Spleen (tissue), 7 donors: ENCODE data around the gene TENT5C.
A peak's percentile ranks its signal among the peaks of the same experiment; 100 is the strongest.

Experiments used
- CTCF ChIP-seq, 11 experiments: fragments of 200-600 bp in 7 of 11; fragments of 450-650 bp in 4 of 11; sonication (generic) in 4 of 11; IDR thresholded peaks in 8 of 11; conservative IDR thresholded peaks in 3 of 11; 1 replicate in 7 of 11; 2 replicates in 4 of 11; pipeline versions ENCODE4 v1.4.0 to v1.8.0; 2016 to 2021; ENCODE audit warnings: antibody characterized with exemption in 11 of 11, inconsistent platforms in 4 of 11, mild to moderate bottlenecking in 1 of 11
- POLR2A ChIP-seq, 3 donors: fragments of 450-650 bp; IDR thresholded peaks; one replicate each; pipeline ENCODE4 v1.5.1; 2017; ENCODE audit warnings: antibody characterized with exemption in 3 of 3, mild to moderate bottlenecking in 1 of 3
- POLR2AphosphoS5 ChIP-seq, 3 donors: sonication (generic); formaldehyde crosslinking; IDR thresholded peaks; one replicate each; pipeline ENCODE4 v1.5.1; 2017; ENCODE audit warnings: antibody characterized with exemption in 3 of 3
- donor health status: DM: no; HTN: no; CAD: no; lungs with moderate emphysema.
- donor health status: DM: no; HTN: no; CAD: no.
- donor health status: DM: no; HTN: no; CAD: no.

GRCh38 chr1:117615474-117615873 is 9.6 kb downstream of the TENT5C start:
- no peak for TF ChIP-seq CTCF (IDR thresholded peaks at IDR 0.05 in 8 of 11, conservative IDR thresholded peaks at IDR 0.05 in 3 of 11)
- TF ChIP-seq POLR2A (IDR thresholded peaks at IDR 0.05), result no peak
- TF ChIP-seq POLR2AphosphoS5 (IDR thresholded peaks at IDR 0.05), result peak in 1 of 3 donors; percentile 39
